Measurements from ENCODE around the gene PGAP1.

GRCh38 chr2:196966061-196966460 lies 39.6 kb upstream of the PGAP1 start:
- no peak for TF ChIP-seq EZH2 (IDR thresholded peaks at IDR 0.05; ENCODE audit: low read length, unreplicated experiment)
- TF ChIP-seq, protein P1, sequence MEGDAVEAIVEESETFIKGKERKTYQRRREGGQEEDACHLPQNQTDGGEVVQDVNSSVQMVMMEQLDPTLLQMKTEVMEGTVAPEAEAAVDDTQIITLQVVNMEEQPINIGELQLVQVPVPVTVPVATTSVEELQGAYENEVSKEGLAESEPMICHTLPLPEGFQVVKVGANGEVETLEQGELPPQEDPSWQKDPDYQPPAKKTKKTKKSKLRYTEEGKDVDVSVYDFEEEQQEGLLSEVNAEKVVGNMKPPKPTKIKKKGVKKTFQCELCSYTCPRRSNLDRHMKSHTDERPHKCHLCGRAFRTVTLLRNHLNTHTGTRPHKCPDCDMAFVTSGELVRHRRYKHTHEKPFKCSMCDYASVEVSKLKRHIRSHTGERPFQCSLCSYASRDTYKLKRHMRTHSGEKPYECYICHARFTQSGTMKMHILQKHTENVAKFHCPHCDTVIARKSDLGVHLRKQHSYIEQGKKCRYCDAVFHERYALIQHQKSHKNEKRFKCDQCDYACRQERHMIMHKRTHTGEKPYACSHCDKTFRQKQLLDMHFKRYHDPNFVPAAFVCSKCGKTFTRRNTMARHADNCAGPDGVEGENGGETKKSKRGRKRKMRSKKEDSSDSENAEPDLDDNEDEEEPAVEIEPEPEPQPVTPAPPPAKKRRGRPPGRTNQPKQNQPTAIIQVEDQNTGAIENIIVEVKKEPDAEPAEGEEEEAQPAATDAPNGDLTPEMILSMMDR (conservative IDR thresholded peaks at IDR 0.05; ENCODE audit: low read depth, low read length), result no peak

Data from PC-3 (cell line).